Uterus (tissue), 4 donors: Measurements from ENCODE around the gene RSRC1. TPM values are rescaled to one million over a fixed set of nuclear protein-coding genes. Genes with fewer than 3 reads are reported as not detected.

ENCODE experiments used
- DNase-seq, 2 donors: peaks; one replicate each; pipeline ENCODE4 v3.0.0-alpha.2; 2019 to 2020
- H3K27ac ChIP-seq, 2 donors: fragments of 200-600 bp; sonication (generic); 1 replicate in 1 of 2; 2 replicates in 1 of 2; pipeline ENCODE4 v1.5.1; 2016 to 2018
- H3K27me3 ChIP-seq, 2 donors: fragments of 200-600 bp; sonication (generic); one replicate each; pipeline ENCODE4 v1.5.1; 2018 to 2019; ENCODE audit warnings: control low read depth in 1 of 2
- H3K36me3 ChIP-seq, 2 donors: fragments of 200-600 bp; sonication (generic); one replicate each; pipeline ENCODE4 v1.5.1; 2019; ENCODE audit warnings: control low read depth in 1 of 2
- H3K4me1 ChIP-seq, 2 donors: fragments of 200-600 bp; sonication (generic); one replicate each; pipeline ENCODE4 v1.5.1; 2018 to 2019; ENCODE audit warnings: control low read depth in 1 of 2
- H3K4me3 ChIP-seq, 2 donors: fragments of 200-600 bp; sonication (generic); 1 replicate in 1 of 2; 2 replicates in 1 of 2; pipeline ENCODE4 v1.5.1; 2018 to 2019; ENCODE audit warnings: mild to moderate bottlenecking in 1 of 2
- H3K9me3 ChIP-seq, 2 donors: fragments of 200-600 bp; sonication (generic); one replicate each; pipeline ENCODE4 v1.5.1; 2019; ENCODE audit warnings: control low read depth in 1 of 2
- POLR2A ChIP-seq, 2 donors: fragments of 450-650 bp; IDR thresholded peaks; one replicate each; pipeline ENCODE4 v1.6.1; 2016; ENCODE audit warnings: antibody characterized with exemption in 2 of 2, mild to moderate bottlenecking in 1 of 2, moderate library complexity in 1 of 2
- intact Hi-C: fragments of 100-400 bp; cut with DNase I; formaldehyde crosslinking; loops from one replicate; pipeline ENCODE4 v1.15.1; 2023; ENCODE audit warnings: low total_unique reads
- total RNA-seq, 4 donors: library from RNA; depleted of rRNA in 3 of 4; stranded (reverse); fragments of >200 nt in 3 of 4; gene quantifications; one replicate each; pipeline versions ENCODE4 v1.1.0 to v1.2.4, GENCODE V29; 2014 to 2023
- TF ChIP-seq, protein P1 (sequence below), 4 experiments: fragments of 200-600 bp in 2 of 4; fragments of 450-650 bp in 2 of 4; sonication (generic) in 2 of 4; IDR thresholded peaks; one replicate each; pipeline ENCODE4 v1.5.1; 2016 to 2019; ENCODE audit warnings: antibody characterized with exemption in 4 of 4, mild to moderate bottlenecking in 2 of 4, moderate library complexity in 1 of 4
- donor health status: DM: yes; HTN: yes; CAD: no.

The RSRC1 gene
- total RNA-seq, 4 donors from 2014 or later = 24.1 to 128 (median 60.6) TPM

DNA sequence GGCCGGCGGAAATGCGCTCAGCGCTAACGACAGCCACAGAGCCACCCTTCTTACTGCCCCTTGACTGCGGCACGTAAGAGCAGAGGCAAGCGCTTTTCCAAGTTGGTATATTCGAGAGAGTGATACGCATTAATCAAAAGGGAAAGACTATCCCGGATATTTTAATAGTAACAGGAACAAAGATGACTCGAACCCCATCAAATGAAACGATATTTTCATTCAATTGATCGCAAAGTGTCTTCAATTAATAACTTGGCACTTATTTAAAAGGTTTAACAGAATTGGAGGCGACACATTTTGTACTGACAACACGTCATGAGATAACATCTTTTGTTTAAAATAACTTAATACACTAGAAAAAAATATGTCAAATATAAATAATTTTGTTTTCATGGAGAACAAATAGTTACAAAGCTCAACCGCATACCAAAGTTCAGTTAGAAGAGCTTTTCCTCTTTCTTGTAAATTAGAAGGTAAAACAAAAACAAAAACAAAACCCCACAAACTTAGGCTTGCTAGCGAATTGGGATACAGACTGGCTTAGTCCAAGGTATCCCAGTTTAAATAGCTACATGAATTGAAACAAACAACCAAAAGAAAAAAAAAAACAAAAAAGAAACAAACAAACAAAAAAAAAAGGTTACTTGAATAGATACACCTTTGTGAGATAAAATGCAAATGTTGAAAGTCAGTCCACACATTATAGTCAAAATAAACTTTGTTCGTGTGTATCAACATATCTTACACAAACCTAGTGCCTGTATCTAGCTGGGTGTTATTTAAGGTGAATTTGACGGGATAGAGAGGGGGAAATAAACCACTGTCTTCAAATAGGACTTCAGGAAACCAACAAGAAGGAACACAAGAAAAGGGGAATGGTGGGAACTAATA lies 13.8 kb upstream of the RSRC1 start:
- no peak for DNase-seq
- Histone ChIP-seq H3K9me3 (no peaks in the 10 kb centered on the region), H3K4me1 (peaks cover 0 to 7% of the 10 kb centered on the region in 2 donors), H3K27ac (no peak overlapping the region), H3K36me3 (no peaks in the 10 kb centered on the region), H3K4me3 (no peak overlapping the region), H3K27me3 (peaks cover 30 to 84% of the 10 kb centered on the region in 2 donors)
- TF ChIP-seq, protein P1, sequence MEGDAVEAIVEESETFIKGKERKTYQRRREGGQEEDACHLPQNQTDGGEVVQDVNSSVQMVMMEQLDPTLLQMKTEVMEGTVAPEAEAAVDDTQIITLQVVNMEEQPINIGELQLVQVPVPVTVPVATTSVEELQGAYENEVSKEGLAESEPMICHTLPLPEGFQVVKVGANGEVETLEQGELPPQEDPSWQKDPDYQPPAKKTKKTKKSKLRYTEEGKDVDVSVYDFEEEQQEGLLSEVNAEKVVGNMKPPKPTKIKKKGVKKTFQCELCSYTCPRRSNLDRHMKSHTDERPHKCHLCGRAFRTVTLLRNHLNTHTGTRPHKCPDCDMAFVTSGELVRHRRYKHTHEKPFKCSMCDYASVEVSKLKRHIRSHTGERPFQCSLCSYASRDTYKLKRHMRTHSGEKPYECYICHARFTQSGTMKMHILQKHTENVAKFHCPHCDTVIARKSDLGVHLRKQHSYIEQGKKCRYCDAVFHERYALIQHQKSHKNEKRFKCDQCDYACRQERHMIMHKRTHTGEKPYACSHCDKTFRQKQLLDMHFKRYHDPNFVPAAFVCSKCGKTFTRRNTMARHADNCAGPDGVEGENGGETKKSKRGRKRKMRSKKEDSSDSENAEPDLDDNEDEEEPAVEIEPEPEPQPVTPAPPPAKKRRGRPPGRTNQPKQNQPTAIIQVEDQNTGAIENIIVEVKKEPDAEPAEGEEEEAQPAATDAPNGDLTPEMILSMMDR (IDR thresholded peaks at IDR 0.05) = no peak
- no peak for TF ChIP-seq POLR2A (IDR thresholded peaks at IDR 0.05)
- intact Hi-C loops = no loop called here

DNA sequence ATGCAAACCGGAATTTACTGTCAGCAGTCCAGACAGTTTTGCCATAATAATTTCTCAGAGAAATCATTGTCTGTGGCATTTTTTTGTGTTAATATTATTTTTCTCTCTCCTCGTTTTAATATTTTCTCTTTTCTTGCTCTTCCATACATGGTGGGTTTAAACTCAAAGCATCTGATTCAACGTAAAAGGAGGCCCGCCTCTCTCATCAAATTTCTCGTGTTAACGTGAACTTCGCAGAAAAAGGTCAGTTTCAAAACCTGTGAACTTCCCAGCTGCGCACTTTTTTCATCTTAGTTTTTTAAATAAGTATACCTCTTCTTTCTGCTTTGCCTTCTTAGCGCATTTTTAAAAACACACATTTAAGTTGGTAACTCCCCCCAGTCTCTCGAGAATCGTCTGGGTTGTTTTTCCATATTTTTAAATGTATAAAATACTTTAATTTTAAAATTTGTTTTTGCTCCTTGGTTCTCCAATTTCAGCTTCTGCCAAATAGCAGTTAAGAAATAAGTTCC lies 12.8 kb upstream of the RSRC1 start:
- H3K27me3 ChIP-seq = peaks cover 39 to 88% of the 10 kb centered on the region in 2 donors

GRCh38 chr3:158097593-158098308 lies 12.1 kb upstream of the RSRC1 start:
- Histone ChIP-seq H3K4me1 (peaks cover 0 to 7% of the 10 kb centered on the region in 2 donors), H3K36me3 (no peaks in the 10 kb centered on the region), H3K4me3 (no peak overlapping the region), H3K27me3 (peaks cover 44 to 88% of the 10 kb centered on the region in 2 donors), H3K27ac (no peak overlapping the region), H3K9me3 (no peaks in the 10 kb centered on the region)
- TF ChIP-seq, protein P1 (IDR thresholded peaks at IDR 0.05) = no peak
- no peak for TF ChIP-seq POLR2A (IDR thresholded peaks at IDR 0.05)
- intact Hi-C loops = no loop called here
- DNase-seq = peak in 1 of 2 donors; percentile 13

More for the DNA sequence above, 12.8 kb upstream of the RSRC1 start:
- intact Hi-C loops = no loop called here
- no peaks in the 10 kb centered on the region for H3K36me3 ChIP-seq
- no peak for DNase-seq
- TF ChIP-seq POLR2A (IDR thresholded peaks at IDR 0.05) = no peak
- TF ChIP-seq, protein P1 (IDR thresholded peaks at IDR 0.05) = no peak
- peaks cover 0 to 7% of the 10 kb centered on the region in 2 donors for H3K4me1 ChIP-seq
- H3K9me3 ChIP-seq = no peaks in the 10 kb centered on the region
- H3K27ac ChIP-seq = no peak overlapping the region
- no peak overlapping the region for H3K4me3 ChIP-seq

DNA sequence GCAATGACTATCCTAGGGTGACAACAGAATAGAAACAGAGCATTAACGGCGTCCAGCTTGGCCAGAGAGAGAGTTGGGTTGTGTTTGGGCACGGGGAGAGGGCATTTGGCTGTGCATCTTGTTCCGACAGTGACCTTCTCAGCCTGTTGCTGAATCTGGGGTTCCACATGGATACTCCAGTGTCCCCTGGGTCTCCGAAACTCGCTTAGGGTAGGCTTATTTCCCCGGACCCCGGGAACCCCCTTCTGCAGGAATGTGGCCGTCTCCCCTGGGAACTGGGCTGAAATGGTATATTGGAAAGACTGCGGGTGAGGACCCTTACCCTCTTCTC lies 11.6 kb upstream of the RSRC1 start:
- no peaks in the 10 kb centered on the region for H3K9me3 ChIP-seq
- H3K27me3 ChIP-seq = peaks cover 49 to 93% of the 10 kb centered on the region in 2 donors
- TF ChIP-seq, protein P1 (IDR thresholded peaks at IDR 0.05) = no peak
- no peak overlapping the region for H3K4me3 ChIP-seq
- no peak for DNase-seq
- H3K4me1 ChIP-seq = peaks cover 0 to 9% of the 10 kb centered on the region in 2 donors
- no peaks in the 10 kb centered on the region for H3K36me3 ChIP-seq
- intact Hi-C loops = no loop called here
- no peak overlapping the region for H3K27ac ChIP-seq
